DND-41 (cell line): ENCODE results near the gene ZNF136.

Experiments used
- ATAC-seq: fragments of 200-7000 bp; cut with Tn5 transposase; 3 replicates; pipeline ENCODE4 v1.9.1; 2021; ENCODE audit warnings: low read depth; ENCODE audit not compliant: insufficient read depth
- DNase-seq: peaks from one replicate; pipeline ENCODE4 v3.0.0-alpha.2; 2020
- H2AFZ ChIP-seq: 2 replicates; pipeline ENCODE4 v1.6.0; 2012; ENCODE audit warnings: low read depth, low read length
- H3K27ac ChIP-seq: 2 replicates; pipeline ENCODE4 v1.5.1; 2012; ENCODE audit warnings: low read length, inconsistent platforms
- H3K27me3 ChIP-seq: fragments of 200-600 bp; sonication (generic); 2 replicates; pipeline ENCODE4 v1.6.0; 2012; ENCODE audit warnings: low read length, mild to moderate bottlenecking, inconsistent platforms; ENCODE audit not compliant: insufficient read depth, poor library complexity
- H3K36me3 ChIP-seq: 2 replicates; pipeline ENCODE4 v1.5.1; 2012; ENCODE audit warnings: low read length, inconsistent platforms; ENCODE audit not compliant: insufficient read depth
- H3K4me1 ChIP-seq: 2 replicates; pipeline ENCODE4 v1.5.1; 2012; ENCODE audit warnings: mild to moderate bottlenecking, low read length; ENCODE audit not compliant: insufficient read depth
- H3K4me2 ChIP-seq: 2 replicates; pipeline ENCODE4 v1.6.0; 2012; ENCODE audit warnings: mild to moderate bottlenecking, moderate library complexity, low read length, inconsistent platforms; ENCODE audit not compliant: insufficient read depth
- H3K4me3 ChIP-seq, 2 experiments: fragments of 200-600 bp in 1 of 2; shearing (Covaris generic) in 1 of 2; 2 replicates each; pipeline ENCODE4 v1.5.1; 2012 to 2016; ENCODE audit warnings: inconsistent platforms in 2 of 2, low read length in 2 of 2, mild to moderate bottlenecking in 2 of 2, low read depth in 1 of 2, moderate library complexity in 1 of 2
- H3K79me2 ChIP-seq: 2 replicates; pipeline ENCODE4 v1.6.0; 2012; ENCODE audit warnings: low read length, inconsistent platforms; ENCODE audit not compliant: insufficient read depth
- H3K9ac ChIP-seq: 2 replicates; pipeline ENCODE4 v1.6.0; 2012; ENCODE audit warnings: low read depth, mild to moderate bottlenecking, inconsistent platforms, low read length, moderate library complexity
- H3K9me3 ChIP-seq: 2 replicates; pipeline ENCODE4 v1.5.1; 2012; ENCODE audit warnings: low read length, moderate library complexity, mild to moderate bottlenecking, inconsistent platforms; ENCODE audit not compliant: insufficient read depth, severe bottlenecking
- H4K20me1 ChIP-seq: 2 replicates; pipeline ENCODE4 v1.6.0; 2012; ENCODE audit warnings: low read length; ENCODE audit not compliant: insufficient read depth
- EZH2 ChIP-seq: IDR thresholded peaks from 3 replicates; pipeline ENCODE4 v1.6.1; 2012; ENCODE audit warnings: borderline replicate concordance, low read depth, mild to moderate bottlenecking, moderate library complexity, low read length, inconsistent platforms; ENCODE audit not compliant: severe bottlenecking
- TF ChIP-seq, protein P1 (sequence below): IDR thresholded peaks from 2 replicates; pipeline ENCODE4 v1.5.1; 2012; ENCODE audit warnings: borderline replicate concordance, low read length, moderate library complexity, mild to moderate bottlenecking; ENCODE audit not compliant: poor library complexity, severe bottlenecking; ENCODE audit errors: extremely low read depth

Gene ZNF136

DNA sequence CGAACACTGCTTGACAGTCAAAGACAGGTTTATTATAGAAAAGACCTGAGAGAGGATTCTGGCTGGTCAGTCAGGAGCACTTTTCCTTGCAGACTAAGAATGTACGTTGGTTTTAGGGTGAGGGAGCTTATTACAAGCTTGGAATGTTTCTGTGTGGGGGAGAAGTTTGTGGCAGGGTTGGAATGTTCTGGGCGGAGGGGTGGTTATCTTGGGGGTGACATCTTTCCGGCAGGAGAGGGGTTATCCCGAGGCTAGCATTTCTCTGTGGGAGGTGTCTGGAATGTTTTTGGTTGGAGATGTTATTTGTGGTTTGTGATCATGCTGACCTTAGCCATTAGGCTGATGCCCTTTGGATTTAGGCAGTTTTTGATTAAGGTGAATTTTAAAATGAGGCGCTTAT is 61.8 kb downstream of the ZNF136 start:
- Histone ChIP-seq H3K4me3 (no peak overlapping the region), H4K20me1 (no peaks in the 10 kb centered on the region), H3K4me1 (no peaks in the 10 kb centered on the region), H3K36me3 (peaks cover 10% of the 10 kb centered on the region; the same call in 1 of the 2 replicates), H3K4me2 (no peak overlapping the region), H2AFZ (no peak overlapping the region), H3K79me2 (peaks cover 5% of the 10 kb centered on the region; the same call in 1 of the 2 replicates), H3K9me3 (no peaks in the 10 kb centered on the region), H3K27ac (no peak overlapping the region), H3K27me3 (no peaks in the 10 kb centered on the region), H3K9ac (no peak overlapping the region)
- no peak for ATAC-seq
- no peak for TF ChIP-seq EZH2
- TF ChIP-seq, protein P1, sequence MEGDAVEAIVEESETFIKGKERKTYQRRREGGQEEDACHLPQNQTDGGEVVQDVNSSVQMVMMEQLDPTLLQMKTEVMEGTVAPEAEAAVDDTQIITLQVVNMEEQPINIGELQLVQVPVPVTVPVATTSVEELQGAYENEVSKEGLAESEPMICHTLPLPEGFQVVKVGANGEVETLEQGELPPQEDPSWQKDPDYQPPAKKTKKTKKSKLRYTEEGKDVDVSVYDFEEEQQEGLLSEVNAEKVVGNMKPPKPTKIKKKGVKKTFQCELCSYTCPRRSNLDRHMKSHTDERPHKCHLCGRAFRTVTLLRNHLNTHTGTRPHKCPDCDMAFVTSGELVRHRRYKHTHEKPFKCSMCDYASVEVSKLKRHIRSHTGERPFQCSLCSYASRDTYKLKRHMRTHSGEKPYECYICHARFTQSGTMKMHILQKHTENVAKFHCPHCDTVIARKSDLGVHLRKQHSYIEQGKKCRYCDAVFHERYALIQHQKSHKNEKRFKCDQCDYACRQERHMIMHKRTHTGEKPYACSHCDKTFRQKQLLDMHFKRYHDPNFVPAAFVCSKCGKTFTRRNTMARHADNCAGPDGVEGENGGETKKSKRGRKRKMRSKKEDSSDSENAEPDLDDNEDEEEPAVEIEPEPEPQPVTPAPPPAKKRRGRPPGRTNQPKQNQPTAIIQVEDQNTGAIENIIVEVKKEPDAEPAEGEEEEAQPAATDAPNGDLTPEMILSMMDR, result no peak
- no peak for DNase-seq

DNA sequence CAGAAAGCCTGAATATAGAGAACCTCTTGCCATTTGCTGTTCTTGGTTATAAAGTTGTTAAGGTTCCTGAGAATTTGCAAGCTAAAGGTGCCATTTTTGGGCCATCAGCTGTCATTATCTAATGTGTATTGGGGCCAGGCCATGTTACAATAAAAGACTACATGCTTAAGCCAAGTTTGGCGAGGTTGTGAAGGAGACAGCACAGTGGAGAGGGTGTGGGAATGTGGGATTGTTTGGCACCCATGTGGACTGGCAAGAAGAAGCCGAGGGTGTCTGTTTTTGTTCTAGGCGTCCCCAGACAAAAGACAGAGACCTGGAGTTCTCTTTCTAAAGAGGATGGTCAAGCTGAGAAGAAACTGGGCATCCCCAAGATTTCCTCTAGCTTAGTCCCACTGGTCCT is 67.1 kb downstream of the ZNF136 start:
- H3K27me3 ChIP-seq, result no peaks in the 10 kb centered on the region
- ATAC-seq, result no peak

DNA sequence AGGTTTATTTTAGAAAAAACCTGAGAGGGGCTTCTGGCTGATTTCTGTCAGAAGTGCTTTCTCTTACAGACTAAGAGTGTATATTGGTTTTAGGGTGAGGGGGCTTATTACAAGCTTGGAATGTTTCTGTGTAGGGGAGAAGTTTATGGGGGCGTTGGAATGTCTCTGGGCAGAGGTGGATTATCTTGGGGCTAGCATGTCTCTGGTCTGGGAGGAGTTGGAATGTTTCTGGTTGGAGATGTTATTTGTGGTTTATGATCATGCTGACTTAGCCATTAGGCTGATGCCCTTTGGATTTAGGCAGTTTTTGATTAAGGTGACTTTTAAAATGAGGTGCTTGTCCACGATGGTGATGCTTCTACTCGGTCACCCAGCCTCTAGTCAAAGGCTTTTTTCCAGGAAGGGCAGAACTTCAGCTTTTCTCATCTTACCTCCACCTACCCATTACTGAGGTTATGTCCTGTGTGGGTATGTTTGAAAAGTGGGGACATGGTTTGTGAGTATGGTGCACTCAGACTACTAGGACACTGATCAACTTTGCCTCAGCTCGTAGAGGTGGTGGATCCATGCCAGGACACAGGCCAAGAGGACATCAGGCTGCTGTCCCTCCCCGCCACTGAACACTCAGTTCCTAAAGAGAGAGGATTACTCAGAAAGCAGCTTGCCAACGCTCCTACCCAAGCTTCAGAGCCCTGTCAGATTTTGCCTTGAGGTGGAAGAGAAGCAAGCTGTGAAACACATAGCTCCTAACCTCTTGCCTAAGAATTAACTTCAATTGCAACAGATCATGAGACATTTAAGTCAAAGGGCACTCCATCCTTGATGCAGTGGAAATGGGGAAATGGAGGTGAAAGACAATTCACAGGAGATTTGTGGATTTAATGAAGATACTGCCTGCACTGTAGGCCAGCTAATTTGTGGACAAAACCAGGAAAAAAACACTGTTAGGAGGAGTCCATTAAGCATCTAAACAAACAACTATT is 68.1 kb downstream of the ZNF136 start:
- no peaks in the 10 kb centered on the region for H3K9me3 ChIP-seq
- DNase-seq (no peak), ATAC-seq (no peak)
- H3K27me3 ChIP-seq, result no peaks in the 10 kb centered on the region
- no peak overlapping the region for H3K4me3 ChIP-seq
- H2AFZ ChIP-seq, result no peak overlapping the region
- TF ChIP-seq, protein P1, result no peak
- no peak for TF ChIP-seq EZH2
- H3K4me2 ChIP-seq, result no peak overlapping the region
- no peak overlapping the region for H3K27ac ChIP-seq
- no peaks in the 10 kb centered on the region for H3K4me1 ChIP-seq
- H3K36me3 ChIP-seq, result peaks cover 5% of the 10 kb centered on the region
- no peaks in the 10 kb centered on the region; the same call in 1 of the 2 replicates for H3K79me2 ChIP-seq
- H3K9ac ChIP-seq, result no peak overlapping the region
- H4K20me1 ChIP-seq, result no peaks in the 10 kb centered on the region

More for the DNA sequence above, 67.1 kb downstream of the ZNF136 start:
- Histone ChIP-seq H3K9me3 (no peaks in the 10 kb centered on the region), H3K27ac (no peak overlapping the region), H3K9ac (no peak overlapping the region), H3K4me3 (no peak overlapping the region), H3K36me3 (peaks cover 5% of the 10 kb centered on the region), H3K79me2 (no peaks in the 10 kb centered on the region; the same call in 1 of the 2 replicates), H3K4me2 (no peak overlapping the region), H4K20me1 (no peaks in the 10 kb centered on the region), H3K4me1 (no peaks in the 10 kb centered on the region), H2AFZ (no peak overlapping the region)
- no peak for DNase-seq
- TF ChIP-seq EZH2, result no peak
- TF ChIP-seq, protein P1, result no peak
